ENCODE measurements around the gene OR2T27.
"Not testable (repeated sequence)": the region's sequence is repeated elsewhere in the genome, so short reads cannot be mapped to it uniquely, and the experiment has no call there.

The OR2T27 gene

DNA sequence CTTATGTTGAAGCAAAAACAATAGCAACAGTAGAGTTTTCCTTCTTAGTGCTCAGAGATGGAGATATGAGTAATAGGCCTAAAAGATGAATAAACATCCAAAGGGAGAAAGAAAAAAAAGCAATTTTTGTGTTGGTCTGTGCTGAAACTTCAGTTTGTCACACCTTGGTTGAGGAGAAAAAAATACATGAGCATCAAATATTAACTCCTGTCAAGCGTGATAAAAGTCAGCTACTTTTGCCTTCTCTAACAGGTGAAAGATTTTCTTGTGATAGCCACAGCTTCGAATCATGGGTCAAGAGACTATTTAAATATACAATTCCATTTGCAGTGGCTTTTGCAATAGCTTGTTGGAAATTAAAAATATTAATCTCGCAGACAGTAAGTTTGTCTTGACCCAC, 14.4 kb downstream of the OR2T27 start:
- not testable (repeated sequence) for DNase-seq (ENCODE audit: low read depth)

DNA sequence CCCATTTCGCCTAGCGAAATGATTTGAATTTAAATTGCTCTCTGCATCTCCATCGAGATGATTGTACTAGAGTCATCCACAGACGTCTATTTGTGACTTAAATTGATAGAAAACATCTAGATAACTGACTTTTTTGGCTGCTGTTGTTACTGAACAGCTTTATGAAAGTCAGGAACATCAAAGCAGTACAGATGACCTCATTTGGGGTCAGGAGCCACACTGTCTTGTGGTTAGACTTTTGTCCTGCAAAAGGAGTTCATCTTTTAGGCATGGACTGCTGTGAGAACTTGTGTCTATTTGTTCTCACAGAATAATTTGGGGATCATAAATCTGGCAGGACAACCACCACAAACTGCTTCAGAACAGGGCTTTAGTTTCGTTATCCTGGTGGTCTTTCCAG, 15.7 kb downstream of the OR2T27 start:
- not testable (repeated sequence) for DNase-seq (ENCODE audit: low read depth)

DNA sequence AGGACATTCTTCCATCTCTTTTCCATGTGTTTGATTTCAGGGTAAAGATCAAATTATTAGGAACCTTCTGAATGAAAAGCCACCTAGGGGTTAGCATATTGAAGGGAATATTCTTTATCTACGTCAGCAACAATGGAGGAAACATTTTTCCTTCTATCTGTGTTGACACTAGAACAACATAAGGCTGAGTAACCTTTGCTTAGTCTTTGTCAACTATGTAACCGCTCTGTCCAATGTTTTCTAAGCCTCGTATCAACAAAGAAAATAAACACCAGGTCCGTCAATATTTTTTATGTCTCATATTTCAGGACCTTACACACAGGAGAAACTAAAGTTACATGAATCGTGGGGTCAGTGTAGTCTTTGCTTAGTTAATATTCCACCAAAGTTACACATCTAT, 18.7 kb downstream of the OR2T27 start:
- not testable (repeated sequence) for DNase-seq (ENCODE audit: low read depth)

DNA sequence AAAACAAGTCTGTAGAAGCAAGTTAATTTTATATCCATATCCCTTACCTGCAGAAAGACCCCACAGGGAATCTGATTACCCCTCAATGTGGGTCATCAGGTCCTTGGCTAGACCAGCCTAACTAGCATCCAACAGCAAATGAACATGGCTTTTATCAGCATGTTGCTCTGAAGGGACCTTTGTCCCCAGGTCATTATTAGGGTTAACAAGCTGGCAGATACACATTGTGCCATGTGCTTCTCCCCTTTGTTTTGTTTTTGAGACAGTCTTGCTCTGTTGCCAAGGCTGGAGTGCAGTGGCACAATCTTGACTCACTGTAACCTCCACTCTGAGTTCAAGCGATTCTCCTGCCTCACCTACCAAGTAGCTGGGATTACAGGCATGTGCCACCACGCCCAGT, 20.3 kb downstream of the OR2T27 start, which contains the start of gene OR2T11:
OR2T11 (minus strand) TSS at position 101 of the 400 bp plus-strand sequence. CDS start 7,963 bp downstream, outside the sequence.
- not testable (repeated sequence) for DNase-seq (ENCODE audit: low read depth)

DNA sequence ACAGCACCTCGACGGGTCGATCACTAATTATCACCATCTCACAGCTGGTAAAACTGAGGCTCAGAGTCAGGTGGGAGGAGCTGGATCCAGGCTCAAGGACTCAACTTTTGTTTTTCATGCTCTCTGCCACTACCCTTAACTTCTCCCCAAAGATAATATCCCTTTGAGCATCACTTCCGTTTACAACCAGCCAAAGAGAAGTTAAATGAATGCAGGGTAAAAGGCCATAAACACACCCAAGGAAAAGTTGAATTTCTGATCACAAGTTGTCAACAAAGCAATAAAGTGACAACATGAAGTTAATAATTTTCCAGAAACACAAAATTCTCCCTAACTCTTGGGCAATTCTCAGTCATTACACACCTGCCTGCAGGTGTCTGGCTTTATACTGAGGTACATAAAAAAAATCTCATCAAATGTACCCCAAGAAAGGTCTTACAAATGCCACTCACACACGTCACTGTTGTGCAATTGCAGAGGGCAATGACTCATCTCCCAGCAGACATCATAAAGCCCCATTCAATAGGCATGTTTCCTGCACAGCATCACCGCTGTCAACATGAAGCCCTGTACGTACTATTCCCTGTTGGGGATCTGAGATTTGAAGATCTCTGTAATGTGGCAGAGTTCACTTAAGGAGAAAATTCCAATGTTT, 23.8 kb downstream of the OR2T27 start:
- no peak for DNase-seq (ENCODE audit: low read depth)

DNA sequence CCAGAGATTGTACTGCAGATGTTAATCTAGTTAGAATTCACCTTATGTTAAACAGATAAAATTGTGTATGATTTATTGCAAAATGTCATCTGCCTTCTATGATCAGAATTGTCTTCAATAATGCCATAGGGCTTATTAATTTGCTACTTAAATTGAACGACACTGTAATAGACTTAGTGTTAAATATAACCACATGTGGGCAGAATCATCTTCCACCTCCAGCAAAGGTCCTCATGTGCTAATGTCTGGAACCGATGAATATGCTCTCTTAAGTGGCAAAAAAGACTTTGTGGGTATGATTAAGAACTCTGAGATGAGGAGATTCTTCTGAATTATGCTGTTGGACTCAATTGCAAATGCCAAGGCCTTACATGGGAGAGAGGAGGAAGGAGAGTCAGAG, 24.8 kb downstream of the OR2T27 start:
- no peak for DNase-seq (ENCODE audit: low read depth)

DNA sequence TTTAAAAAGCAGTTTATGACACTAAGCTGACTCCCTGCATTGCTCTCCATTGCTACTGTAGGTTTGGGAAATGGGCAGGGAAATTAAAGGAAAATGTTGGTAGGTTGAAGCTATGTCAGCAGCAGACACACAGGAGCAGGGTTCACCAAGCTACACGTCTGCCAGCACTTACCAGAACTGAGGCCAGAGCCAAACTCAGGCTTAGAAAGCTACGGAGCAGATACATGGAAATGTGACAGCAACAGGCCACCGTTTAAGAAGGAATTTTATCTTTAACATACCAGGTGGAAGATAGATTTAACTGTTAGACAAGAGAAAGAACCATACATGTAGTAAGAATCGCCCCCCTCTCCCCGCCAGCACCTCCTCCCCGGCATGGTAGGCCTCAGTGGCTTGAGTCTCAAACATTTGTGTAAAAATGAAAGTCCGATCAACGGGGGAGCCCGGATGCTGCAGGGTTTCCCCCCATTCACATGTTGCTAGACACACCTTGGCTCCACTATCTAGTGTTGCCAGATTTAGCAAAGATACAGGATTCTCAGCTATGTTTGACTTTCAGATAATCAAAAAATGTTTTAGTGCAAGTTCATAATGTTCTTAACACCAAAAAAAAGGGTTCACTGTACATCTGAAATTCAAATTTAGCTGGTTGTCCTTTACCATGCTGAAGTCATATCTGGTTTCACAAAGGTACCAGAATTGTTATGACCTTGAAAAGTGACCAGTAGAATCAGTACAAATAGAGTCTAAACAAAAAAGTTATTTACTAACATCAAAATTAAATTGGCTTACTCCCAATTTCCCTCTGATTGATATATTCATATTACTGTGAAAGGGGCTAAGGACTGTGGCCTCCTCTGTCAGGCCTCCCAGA, 27.1 kb downstream of the OR2T27 start:
- no peak for DNase-seq (ENCODE audit: low read depth)

DNA sequence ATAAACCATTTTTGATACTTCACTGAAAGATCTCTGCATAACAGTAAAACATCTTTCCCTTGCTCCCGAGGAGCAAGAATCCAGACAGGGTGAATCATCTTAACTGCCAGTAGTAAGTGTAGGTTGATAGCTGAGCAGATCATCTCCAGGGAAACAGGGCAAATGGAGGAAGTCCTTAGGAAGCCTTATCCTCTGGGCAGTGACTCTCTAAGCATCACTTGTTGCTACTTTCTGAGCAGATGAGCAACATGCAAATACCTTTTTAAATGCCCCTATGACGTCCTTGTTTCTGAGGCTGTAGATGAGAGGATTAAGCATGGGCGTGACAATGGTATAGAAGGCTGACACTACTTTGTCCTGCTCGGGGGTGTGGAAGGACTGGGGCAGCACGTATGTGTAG, 29.4 kb downstream of the OR2T27 start:
- DNase-seq (ENCODE audit: low read depth) = no peak

DNA sequence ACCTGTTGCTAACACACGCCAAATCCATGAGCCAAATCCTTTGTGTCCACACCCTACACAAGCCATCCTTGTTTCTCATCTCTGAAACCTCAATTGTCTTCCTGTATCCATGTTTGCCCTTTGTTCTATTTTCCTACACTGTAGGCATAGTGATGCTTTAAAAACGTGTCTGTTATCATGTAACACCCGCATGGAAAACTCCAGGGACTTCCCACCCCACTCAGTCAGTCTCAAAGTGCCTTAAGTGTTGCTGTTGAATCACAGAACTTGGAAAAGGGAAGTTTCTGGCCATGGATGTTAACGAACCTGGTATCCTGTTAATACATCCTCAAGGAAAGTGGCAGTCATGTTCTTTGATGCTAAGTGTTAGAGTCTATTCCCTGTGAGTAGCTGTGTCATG, 30.2 kb downstream of the OR2T27 start:
- DNase-seq (ENCODE audit: low read depth) = no peak

DNA sequence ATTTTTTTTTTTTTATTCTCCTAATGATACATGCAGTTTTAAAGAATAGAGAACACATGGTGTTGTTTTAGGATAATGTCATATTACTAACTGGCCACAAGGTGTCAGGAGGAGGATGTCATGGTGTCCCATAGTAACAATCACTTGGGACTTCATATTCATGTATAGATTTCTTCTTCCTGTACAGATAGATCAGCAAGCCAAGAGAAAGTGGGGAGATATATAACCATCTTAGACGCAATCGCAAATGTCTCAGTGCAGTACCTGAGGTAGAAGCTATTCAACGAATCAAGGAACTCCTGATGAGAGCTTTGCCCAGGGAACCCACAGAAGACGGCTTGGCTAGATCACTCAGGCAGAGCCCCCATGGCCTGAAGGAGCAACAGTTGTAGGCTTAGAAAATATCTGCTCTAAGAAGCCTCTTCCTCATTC, 32.7 kb downstream of the OR2T27 start:
- DNase-seq (ENCODE audit: low read depth) = no peak

DNA sequence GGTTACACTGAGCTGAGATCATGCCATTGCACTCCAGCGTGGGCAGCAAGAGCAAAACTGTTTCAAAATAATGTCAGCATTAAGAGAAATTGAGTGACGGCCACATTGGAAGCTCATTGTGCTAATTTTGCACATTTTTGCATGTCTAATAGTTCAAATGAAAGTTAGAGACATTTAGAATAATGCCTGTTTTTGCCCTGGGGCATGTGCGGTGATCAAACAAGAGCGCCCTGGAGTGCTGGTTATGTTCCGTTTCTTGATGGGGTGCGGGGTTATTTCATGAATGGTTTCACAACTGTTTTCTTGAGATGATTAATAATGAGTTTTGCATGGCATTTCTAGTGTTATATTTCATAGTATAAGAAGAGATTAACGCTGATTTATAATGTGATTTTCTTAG, 33.6 kb downstream of the OR2T27 start:
- no peak for DNase-seq (ENCODE audit: low read depth)

DNA sequence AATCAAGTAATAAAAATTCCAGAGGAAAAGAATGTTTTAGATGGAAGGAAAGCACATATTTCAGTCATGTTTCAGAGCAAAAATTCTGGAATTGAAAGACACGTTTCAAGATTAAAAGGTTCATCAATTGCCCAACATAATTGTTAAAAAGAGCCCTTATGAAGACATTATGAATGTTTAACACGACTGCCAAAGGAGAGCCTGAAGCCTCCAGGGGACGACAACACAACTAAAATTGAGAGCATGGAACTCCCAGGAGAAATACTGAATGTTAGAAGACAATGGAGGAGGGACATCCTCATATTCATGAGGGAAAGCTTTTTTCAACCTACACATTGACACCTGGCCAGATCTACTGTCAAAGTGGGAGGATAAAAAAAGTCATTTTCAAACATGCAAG, 36.5 kb downstream of the OR2T27 start:
- DNase-seq (ENCODE audit: low read depth) = peak; percentile 13

DNA sequence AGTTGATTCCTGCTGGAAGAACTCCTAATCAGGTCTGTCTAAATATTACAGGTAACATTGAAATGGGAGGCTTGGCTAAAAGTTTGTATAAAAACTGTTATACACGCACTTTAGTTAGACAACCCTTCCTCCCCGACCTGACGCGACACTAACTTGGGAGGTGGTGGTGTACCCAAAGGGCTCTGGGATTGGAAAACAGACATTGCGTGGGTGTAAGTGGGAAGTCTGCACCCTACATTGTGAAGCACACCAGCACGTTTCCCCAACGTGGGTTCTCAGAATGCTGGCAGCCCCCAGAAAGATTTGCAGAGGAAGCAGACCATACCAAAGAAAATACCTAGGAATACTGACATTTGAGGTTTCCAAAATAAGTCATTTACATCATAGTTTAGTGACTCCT, 37.2 kb downstream of the OR2T27 start:
- no peak for DNase-seq (ENCODE audit: low read depth)

DNA sequence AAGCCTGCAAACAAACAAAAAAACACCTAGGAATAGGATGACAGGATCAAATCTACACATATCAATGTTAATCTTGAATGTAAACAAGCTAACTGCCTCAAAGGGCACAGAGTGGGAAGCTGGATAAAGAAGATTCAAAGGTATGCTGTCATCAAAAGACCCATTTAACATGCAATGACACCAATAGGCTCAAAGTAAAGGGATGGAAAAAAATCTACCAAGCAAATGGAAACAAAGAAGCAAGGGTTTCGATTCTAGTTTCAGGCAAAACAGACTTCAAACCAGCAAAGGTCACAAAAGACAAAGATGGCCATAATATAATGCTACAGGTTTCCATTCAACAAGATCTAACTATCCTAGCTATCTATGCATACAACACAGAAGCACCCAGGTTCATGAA, 41.6 kb downstream of the OR2T27 start:
- no peak for DNase-seq (ENCODE audit: low read depth)

DNA sequence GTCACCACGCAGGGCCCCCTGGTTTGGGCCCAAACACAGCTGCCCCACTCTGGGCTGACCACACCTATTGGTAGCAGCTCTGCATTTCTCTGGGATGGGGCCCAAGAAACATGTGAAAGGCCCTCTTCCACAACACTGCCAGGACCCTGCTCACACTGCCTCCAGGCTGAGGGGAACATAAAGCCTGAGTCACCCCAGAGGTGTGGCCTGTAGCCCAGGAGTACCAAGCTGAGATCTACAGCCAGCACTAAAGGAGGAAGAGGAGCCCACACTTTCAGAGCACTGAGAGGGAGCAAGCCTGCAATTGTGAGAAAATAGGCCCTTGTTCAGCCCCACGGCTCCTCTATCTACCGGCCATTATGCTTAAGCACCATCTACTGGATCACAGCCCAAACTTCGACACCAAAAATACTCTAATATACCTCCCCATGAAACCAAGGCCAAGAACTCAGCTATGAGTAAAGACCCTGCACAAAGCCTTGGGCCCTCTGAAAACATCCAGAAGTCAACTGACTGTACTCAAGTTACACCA, 43.4 kb downstream of the OR2T27 start:
- no peak for DNase-seq (ENCODE audit: low read depth)

DNA sequence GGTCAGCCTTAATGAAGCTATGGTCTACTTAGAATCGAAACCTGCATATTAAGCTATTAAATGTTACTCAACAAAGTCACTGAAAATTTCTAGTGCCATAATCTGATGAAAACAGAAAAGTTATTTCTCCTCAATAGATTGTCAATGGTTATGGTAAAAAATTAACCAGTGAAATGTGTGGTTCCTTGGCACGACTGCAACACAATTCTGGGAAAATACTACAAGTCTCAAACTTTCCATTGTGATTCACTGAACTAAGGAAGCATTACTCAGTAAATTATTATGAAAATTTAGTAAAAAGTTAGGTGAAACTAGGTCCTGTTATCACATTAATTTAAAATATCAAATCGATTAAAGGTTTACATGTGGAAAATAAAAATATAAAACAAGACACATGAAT, 45.0 kb downstream of the OR2T27 start:
- no peak for DNase-seq (ENCODE audit: low read depth)

Data from T follicular helper cell (primary cell).